TTC549 (cell line): ENCODE data around the gene TPT1.
"Not testable (repeated sequence)": the region's sequence is repeated elsewhere in the genome, so short reads cannot be mapped to it uniquely, and the experiment has no call there.

ENCODE experiments used
- FAIRE-seq: peaks from 2 replicates; lab custom pipeline; 2012; peaks lifted over from hg19 to GRCh38; lab: Jason Lieb, UNC

TPT1 gene

GRCh38 chr13:45367358-45367757 is 26.4 kb upstream of the TPT1 start:
- FAIRE-seq, result no peak

DNA sequence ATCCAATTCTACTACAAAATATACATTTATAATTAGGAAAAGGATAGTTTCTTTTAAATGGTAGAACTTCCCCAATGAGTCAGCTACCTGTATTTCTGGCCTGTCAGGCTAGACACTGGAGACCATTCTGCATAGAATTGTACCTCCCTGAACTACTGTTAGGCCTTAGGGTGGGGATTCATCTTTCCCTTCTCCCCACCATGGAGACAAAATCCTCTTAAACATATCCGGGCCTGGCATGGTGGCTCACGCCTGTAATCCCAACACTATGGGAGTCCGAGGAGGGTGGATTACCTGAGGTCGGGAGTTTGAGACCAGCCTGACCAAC is 24.5 kb upstream of the TPT1 start:
- FAIRE-seq, result no peak

- FAIRE-seq, result no peak
These were observed 24.0 kb upstream of the TPT1 start for GRCh38 chr13:45364876-45365557.

DNA sequence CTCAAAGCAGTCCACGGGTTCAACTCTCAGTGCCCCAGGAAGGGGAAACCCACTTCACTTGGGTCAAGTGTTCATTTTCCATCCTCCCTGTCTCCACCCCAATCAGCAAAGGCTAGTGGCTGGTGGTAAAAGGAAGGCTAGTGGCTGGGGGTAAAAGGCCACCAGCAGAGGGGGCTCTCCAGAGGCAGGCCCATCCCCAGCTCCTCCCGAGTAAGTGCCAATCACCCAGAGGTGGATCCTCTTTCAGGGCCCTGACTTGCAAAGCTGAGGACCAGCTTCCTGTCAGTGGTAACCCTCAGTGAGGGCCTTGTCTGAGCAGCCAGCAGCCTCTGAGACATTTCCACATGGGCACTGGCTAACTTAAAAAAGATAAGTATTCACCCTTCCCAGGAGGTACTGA is 22.0 kb upstream of the TPT1 start:
- FAIRE-seq, result no peak

- no peak for FAIRE-seq
These were observed 20.7 kb upstream of the TPT1 start for GRCh38 chr13:45361596-45362206.

- FAIRE-seq, result no peak
These were observed 16.1 kb upstream of the TPT1 start for GRCh38 chr13:45356966-45357672.

DNA sequence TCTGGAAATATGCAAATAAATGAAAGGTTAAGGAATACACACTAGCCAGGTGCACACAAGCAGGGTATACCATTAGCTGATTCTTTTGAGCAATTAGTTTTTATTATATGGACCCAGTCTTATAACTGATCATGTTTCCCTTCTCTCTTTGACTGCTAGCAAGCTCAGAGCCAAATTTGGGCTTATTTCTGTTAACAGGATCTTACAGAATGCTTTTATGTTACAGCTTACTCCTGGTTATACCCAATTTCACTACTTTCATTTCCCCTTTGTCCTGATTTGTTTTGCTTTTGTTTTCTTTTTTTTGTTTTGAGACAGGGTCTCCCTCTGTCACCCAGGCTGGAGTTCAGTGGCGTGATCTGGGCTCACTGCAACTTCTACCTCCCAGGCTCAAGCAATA is 12.9 kb upstream of the TPT1 start:
- FAIRE-seq, result no peak

- FAIRE-seq, result no peak
These were observed 11.0 kb upstream of the TPT1 start for GRCh38 chr13:45352031-45352430.

GRCh38 chr13:45350152-45350551 is 9.2 kb upstream of the TPT1 start:
- no peak for FAIRE-seq

DNA sequence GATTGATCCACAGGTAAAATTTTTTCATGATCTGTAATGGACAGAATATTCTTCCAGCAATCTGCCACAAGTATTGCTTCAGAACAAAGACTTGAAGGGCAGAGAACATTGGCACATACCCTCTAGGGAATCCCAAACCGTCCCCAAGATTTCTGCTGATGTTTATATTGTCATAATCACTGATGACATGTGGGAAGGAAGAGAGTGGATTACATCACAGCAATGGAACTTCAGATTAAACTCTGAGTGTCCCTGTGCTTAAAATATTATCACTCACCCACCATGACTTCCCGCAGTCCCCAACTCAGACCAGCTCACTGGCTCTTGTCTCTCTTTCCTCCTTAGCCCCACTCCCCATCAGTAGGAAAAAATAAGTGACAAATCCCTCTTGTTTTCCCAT is 8.5 kb upstream of the TPT1 start:
- FAIRE-seq, result no peak

DNA sequence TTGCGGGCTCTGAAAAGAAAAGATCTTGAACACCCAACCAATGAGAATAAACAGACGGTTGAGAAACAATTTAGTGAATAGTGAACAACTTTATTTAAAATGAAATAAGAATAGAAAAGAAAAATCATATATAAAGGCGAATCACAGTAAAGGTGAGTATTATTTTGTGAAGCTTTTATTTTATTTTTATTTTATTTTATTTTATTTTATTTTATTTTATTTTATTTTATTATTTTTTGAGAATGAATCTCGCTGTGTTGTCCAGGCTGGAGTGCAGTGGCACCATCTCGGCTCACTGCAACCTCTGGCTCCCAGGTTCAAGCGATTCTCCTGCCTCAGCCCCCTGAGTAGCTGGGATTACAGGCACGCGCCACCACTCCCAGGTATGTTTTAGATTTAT is 3.1 kb upstream of the TPT1 start:
- FAIRE-seq, result not testable (repeated sequence)

- not testable (repeated sequence) for FAIRE-seq
These were observed 2.1 kb upstream of the TPT1 start for GRCh38 chr13:45343102-45343501.

- not testable (repeated sequence) for FAIRE-seq
These were observed 1.7 kb upstream of the TPT1 start for GRCh38 chr13:45342668-45343067.

DNA sequence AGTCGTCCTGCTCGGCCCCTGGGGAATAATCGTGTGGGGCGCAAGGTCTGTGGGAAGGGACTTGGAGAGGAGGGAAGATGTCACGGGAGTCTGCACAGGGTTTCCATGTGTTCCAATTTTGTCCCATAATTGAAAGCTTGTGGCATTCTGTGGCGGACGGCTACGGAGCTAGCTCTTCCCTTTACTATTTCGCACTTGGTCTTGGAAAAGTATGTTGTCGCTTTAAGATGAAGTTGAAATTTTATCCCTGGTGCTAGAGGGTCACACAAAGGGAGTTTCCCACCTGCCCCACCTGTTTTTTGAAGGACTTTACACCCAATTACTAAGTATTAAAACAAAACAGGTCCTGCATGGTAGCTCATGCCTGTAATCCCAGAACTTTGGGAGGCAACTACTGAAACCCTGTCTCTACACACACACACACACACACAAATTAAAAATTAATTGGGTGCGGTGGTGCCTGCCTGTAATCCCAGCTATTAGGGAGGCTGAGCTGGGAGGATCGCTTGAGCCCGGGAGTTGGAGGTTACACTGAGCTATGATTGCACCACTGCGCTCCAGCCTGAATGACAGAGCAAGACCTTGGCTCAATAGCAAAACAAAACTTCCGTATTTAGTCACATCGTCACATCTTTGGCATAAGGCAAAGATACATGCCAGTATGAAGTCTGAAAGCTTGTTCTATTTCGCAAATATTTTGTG is 967 bp upstream of the TPT1 start:
- FAIRE-seq, result no peak

DNA sequence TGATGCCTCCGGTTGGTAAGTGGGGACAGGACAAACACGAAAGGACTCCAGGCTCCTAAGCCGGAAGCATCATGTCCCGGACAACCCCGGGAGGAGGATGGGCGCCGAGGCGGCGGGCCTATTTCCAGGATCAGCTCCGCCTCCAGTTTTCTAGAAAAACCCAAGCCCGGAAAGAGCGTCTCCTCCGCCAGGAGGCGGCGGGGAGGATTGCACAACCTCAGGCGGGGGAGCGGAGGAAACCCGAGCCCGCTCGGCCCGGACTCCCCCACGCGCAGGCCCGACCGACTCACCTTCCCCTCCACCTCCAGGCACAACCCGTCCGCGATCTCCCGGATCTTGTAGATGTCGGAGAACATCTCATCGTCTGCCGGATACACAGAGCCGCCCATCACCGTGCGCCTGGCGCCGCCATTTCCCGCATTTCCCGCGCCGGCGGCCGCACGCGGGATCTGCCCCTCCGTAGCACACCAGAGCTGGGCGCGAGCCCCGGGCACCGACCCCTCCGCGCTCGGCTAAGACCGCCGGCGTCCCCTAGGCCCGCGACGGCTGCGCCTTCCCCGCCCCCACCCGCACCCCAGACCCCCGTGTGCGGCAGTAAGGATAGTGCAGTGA is 455 bp downstream of the TPT1 start:
- no peak for FAIRE-seq

- FAIRE-seq, result no peak
These were observed 1.1 kb downstream of the TPT1 start for GRCh38 chr13:45339867-45340266.

DNA sequence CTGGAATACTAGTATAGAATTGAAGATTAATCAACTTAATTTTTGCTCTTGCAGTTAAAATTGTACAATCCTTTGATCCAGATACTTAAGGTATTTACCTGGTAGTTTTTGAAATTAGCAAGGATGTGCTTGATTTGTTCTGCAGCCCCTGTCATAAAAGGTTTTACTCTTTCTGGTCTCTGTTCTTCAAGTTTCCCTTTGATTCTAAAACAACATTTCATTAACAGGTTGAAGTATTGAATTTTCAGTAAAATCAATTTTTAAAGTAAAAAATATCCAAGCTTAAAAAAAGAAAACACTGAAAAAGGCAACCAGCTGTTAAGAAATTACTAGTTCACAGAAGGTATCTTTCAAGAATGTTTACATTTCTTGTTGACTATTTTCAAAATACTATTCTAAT is 1.6 kb downstream of the TPT1 start:
- no peak for FAIRE-seq

GRCh38 chr13:45337803-45338202 is 3.2 kb downstream of the TPT1 start:
- no peak for FAIRE-seq

DNA sequence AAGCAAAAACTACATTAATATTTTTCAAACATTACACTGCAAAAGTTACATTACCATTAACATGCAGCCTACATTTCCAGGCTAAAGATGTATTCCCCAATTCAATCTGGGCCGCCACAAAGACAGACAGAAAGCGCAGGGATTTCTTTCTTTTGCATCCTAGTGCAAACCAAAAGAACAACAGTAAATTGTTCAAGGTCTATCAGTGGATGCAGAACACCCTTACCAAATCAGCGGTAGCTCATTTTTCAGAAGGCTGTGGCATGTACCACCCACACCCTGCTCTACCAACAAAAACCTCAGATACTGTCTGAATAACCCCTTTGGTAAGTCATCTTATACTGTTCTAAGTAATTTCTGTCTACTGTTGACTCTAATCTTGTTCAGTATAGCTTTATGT is 3.6 kb downstream of the TPT1 start:
- FAIRE-seq, result no peak

DNA sequence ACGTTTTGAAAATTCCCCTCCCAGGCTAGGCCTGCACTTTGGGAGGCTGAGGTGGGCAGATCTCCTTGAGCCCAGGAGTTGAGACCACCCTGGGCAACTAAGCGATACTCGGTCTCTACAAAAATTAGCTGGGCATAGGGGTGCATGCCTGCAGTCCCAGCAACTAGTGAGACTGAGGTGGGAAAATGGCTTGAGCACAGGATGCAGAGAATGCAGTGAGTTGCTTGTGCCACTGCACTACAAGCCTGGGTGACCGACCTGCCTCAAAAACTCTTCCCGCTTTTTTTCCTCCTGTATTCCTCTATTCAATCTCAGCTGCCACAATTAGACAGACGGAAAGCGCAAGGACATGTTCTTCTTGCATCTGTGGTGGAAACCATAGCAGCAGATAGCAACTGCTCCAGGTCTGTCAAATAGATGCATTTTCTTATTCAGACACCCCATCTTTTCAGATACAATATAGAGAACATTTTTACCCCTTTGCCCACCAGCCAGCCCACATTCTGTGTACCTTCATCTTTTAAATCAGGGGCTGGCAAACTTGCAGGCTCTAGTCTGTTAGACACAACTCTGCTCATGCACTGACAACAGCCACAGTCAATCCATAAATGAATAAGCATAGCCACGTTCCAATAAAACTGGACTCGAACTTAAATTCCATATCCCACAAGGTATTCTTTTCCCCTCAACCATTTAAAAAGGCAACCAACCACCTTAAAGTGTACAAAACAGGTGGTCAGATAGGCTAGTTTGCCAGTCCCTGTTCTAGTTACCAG is 4.8 kb downstream of the TPT1 start:
- FAIRE-seq, result no peak

- no peak for FAIRE-seq
These were observed 5.5 kb downstream of the TPT1 start for GRCh38 chr13:45335397-45336024.
